HepG2 (cell line): ENCODE measurements around the gene MAN1B1. TPM values are rescaled to one million over a fixed set of nuclear protein-coding genes. Genes with fewer than 3 reads are reported as not detected.

Experiments
- RFX1 ChIP-seq: fragments of 450-650 bp; IDR thresholded peaks from 2 replicates; pipeline ENCODE4 v1.6.1; 2017
- TAF1 ChIP-seq: sonication (generic); formaldehyde crosslinking; IDR thresholded peaks from 2 replicates; pipeline ENCODE4 v1.4.0; 2020; ENCODE audit warnings: missing genetic modification reagents
- ZFX ChIP-seq: sonication (generic); formaldehyde crosslinking; IDR thresholded peaks from 2 replicates; pipeline ENCODE4 v1.4.0; 2020; ENCODE audit warnings: mild to moderate bottlenecking, low read depth, missing genetic modification reagents, moderate library complexity
- ZNF350 ChIP-seq: sonication (generic); formaldehyde crosslinking; IDR thresholded peaks from 2 replicates; pipeline ENCODE4 v1.4.0; 2020; ENCODE audit warnings: mild to moderate bottlenecking, low read depth, missing genetic modification reagents, borderline replicate concordance
- ZNF546 ChIP-seq: sonication (generic); formaldehyde crosslinking; conservative IDR thresholded peaks from 2 replicates; pipeline ENCODE4 v1.8.1; 2023; ENCODE audit warnings: mild to moderate bottlenecking, missing genetic modification reagents
- ZNF563 ChIP-seq: sonication (generic); formaldehyde crosslinking; IDR thresholded peaks from 2 replicates; pipeline ENCODE4 v1.8.0; 2022; ENCODE audit warnings: mild to moderate bottlenecking, moderate library complexity, missing genetic modification reagents
- ZNF572 ChIP-seq: sonication (generic); formaldehyde crosslinking; IDR thresholded peaks from 2 replicates; pipeline ENCODE4 v1.5.1; 2020; ENCODE audit warnings: mild to moderate bottlenecking, missing genetic modification reagents
- polyA plus RNA-seq, 8 experiments: library from polyadenylated mRNA; depleted of rRNA in 3 of 8; stranded (reverse) in 7 of 8; unstranded in 1 of 8; fragments of >200 nt; fragmentation: Illumina TruSeq in 4 of 8; extraction: Trizol in 4 of 8; gene quantifications; 2 replicates each; pipeline versions ENCODE4 v1.2.1 to v1.2.3, GENCODE V29; 2011 to 2016; ENCODE audit warnings: low read depth in 4 of 8, missing spikeins in 1 of 8, mixed read lengths in 1 of 8; ENCODE audit not compliant: insufficient read depth in 1 of 8
- total RNA-seq, 5 experiments: library from RNA; depleted of rRNA; stranded (reverse); fragments of >200 nt; fragmentation: Illumina TruSeq; extraction: Trizol; gene quantifications; 2 replicates each; pipeline ENCODE4 v1.2.3, GENCODE V29; 2016; ENCODE audit warnings: low read depth in 1 of 5
- TF ChIP-seq, protein P1 (sequence below): sonication (generic); formaldehyde crosslinking; IDR thresholded peaks from 2 replicates; pipeline ENCODE4 v1.5.1; 2020; ENCODE audit warnings: mild to moderate bottlenecking, missing genetic modification reagents, moderate library complexity
- TF ChIP-seq, protein P2 (sequence below): sonication (generic); formaldehyde crosslinking; IDR thresholded peaks from 2 replicates; pipeline ENCODE4 v1.8.0; 2023; ENCODE audit warnings: mild to moderate bottlenecking, missing genetic modification reagents
- TF ChIP-seq, protein P3 (sequence below): sonication (generic); formaldehyde crosslinking; IDR thresholded peaks from 2 replicates; pipeline ENCODE4 v1.4.0; 2020; ENCODE audit warnings: mild to moderate bottlenecking, missing genetic modification reagents

Gene MAN1B1
- total and polyA plus RNA-seq, 2 of the 13 experiments (the other 11 are each of a cell fraction or from before 2014, with no cell fraction given), result 48.9 to 59.5 TPM

DNA sequence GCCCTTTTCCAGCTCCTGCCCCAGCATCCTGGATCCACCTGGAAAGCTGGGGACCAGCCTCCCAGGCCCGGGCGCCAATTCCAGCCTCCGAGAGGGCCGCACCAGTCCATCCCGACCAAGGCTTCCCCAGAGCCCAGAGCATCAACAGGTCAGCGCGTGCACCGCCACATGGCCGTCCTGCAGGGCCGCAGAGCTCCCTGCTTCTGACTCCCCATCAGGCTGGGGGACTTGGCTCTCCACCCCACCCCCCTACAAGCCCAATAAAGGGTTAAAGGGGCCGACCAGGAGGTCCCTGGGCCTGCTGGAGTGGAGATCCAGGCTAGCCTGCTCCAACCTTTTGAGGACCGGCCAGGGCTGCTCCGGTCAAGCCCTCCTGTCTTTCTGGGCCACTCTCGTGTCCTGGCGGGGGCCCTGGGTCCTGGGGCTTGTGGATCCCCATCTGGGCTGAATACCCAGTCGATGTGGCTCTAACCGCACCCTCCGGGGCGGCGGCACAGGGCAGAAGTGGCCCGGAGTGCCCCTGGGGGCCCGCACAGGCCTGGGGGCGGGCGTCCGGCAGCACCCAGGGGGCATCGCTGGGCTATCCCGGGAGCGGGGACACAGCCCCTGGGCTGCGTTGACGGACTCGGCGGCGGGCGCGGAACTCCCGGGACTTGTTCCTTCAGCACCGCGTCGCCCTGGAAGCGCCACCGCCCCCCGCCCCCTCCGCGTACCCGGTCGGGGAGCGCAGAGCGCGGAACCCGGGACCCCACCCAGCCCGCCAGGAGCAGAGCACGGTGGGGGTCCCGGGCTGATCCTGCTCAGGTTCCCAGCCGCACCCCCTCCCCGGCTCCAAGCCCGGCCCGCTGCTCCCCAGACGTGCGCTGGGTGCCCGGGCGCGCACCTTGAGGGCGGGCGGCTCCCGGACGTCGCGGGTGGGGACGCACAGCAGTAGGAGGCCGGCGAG is 33.5 kb upstream of the MAN1B1 start (continued):
- TF ChIP-seq, protein P1, sequence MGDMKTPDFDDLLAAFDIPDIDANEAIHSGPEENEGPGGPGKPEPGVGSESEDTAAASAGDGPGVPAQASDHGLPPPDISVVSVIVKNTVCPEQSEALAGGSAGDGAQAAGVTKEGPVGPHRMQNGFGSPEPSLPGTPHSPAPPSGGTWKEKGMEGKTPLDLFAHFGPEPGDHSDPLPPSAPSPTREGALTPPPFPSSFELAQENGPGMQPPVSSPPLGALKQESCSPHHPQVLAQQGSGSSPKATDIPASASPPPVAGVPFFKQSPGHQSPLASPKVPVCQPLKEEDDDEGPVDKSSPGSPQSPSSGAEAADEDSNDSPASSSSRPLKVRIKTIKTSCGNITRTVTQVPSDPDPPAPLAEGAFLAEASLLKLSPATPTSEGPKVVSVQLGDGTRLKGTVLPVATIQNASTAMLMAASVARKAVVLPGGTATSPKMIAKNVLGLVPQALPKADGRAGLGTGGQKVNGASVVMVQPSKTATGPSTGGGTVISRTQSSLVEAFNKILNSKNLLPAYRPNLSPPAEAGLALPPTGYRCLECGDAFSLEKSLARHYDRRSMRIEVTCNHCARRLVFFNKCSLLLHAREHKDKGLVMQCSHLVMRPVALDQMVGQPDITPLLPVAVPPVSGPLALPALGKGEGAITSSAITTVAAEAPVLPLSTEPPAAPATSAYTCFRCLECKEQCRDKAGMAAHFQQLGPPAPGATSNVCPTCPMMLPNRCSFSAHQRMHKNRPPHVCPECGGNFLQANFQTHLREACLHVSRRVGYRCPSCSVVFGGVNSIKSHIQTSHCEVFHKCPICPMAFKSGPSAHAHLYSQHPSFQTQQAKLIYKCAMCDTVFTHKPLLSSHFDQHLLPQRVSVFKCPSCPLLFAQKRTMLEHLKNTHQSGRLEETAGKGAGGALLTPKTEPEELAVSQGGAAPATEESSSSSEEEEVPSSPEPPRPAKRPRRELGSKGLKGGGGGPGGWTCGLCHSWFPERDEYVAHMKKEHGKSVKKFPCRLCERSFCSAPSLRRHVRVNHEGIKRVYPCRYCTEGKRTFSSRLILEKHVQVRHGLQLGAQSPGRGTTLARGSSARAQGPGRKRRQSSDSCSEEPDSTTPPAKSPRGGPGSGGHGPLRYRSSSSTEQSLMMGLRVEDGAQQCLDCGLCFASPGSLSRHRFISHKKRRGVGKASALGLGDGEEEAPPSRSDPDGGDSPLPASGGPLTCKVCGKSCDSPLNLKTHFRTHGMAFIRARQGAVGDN, result peak; percentile 94
- TF ChIP-seq ZNF546 (CRISPR knock-in tag) (0 out of 2 replicates have a peak, but pooled peaks have one; percentile 49), ZFX (CRISPR knock-in tag) (peak; percentile 61; the same call in 1 of the 2 replicates), ZNF350 (CRISPR knock-in tag) (peak; percentile 29; the same call in 1 of the 2 replicates), RFX1 (no peak), ZNF563 (CRISPR knock-in tag) (no peak), TAF1 (CRISPR knock-in tag) (no peak), ZNF572 (CRISPR knock-in tag) (peak; percentile 31; the same call in 1 of the 2 replicates)
- TF ChIP-seq, protein P2, sequence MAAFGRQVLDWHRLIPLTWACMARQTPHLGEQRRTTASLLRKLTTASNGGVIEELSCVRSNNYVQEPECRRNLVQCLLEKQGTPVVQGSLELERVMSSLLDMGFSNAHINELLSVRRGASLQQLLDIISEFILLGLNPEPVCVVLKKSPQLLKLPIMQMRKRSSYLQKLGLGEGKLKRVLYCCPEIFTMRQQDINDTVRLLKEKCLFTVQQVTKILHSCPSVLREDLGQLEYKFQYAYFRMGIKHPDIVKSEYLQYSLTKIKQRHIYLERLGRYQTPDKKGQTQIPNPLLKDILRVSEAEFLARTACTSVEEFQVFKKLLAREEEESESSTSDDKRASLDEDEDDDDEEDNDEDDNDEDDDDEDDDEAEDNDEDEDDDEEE (CRISPR knock-in tag), result 0 out of 2 replicates have a peak, but pooled peaks have one; percentile 63
- TF ChIP-seq, protein P3, sequence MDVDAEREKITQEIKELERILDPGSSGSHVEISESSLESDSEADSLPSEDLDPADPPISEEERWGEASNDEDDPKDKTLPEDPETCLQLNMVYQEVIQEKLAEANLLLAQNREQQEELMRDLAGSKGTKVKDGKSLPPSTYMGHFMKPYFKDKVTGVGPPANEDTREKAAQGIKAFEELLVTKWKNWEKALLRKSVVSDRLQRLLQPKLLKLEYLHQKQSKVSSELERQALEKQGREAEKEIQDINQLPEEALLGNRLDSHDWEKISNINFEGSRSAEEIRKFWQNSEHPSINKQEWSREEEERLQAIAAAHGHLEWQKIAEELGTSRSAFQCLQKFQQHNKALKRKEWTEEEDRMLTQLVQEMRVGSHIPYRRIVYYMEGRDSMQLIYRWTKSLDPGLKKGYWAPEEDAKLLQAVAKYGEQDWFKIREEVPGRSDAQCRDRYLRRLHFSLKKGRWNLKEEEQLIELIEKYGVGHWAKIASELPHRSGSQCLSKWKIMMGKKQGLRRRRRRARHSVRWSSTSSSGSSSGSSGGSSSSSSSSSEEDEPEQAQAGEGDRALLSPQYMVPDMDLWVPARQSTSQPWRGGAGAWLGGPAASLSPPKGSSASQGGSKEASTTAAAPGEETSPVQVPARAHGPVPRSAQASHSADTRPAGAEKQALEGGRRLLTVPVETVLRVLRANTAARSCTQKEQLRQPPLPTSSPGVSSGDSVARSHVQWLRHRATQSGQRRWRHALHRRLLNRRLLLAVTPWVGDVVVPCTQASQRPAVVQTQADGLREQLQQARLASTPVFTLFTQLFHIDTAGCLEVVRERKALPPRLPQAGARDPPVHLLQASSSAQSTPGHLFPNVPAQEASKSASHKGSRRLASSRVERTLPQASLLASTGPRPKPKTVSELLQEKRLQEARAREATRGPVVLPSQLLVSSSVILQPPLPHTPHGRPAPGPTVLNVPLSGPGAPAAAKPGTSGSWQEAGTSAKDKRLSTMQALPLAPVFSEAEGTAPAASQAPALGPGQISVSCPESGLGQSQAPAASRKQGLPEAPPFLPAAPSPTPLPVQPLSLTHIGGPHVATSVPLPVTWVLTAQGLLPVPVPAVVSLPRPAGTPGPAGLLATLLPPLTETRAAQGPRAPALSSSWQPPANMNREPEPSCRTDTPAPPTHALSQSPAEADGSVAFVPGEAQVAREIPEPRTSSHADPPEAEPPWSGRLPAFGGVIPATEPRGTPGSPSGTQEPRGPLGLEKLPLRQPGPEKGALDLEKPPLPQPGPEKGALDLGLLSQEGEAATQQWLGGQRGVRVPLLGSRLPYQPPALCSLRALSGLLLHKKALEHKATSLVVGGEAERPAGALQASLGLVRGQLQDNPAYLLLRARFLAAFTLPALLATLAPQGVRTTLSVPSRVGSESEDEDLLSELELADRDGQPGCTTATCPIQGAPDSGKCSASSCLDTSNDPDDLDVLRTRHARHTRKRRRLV (CRISPR knock-in tag), result no peak
